ENCODE data around the gene GPN2.
A peak's percentile ranks its signal among the peaks of the same experiment; 100 is the strongest.
"Not testable (repeated sequence)": the region's sequence is repeated elsewhere in the genome, so short reads cannot be mapped to it uniquely, and the experiment has no call there.

GPN2 gene

DNA sequence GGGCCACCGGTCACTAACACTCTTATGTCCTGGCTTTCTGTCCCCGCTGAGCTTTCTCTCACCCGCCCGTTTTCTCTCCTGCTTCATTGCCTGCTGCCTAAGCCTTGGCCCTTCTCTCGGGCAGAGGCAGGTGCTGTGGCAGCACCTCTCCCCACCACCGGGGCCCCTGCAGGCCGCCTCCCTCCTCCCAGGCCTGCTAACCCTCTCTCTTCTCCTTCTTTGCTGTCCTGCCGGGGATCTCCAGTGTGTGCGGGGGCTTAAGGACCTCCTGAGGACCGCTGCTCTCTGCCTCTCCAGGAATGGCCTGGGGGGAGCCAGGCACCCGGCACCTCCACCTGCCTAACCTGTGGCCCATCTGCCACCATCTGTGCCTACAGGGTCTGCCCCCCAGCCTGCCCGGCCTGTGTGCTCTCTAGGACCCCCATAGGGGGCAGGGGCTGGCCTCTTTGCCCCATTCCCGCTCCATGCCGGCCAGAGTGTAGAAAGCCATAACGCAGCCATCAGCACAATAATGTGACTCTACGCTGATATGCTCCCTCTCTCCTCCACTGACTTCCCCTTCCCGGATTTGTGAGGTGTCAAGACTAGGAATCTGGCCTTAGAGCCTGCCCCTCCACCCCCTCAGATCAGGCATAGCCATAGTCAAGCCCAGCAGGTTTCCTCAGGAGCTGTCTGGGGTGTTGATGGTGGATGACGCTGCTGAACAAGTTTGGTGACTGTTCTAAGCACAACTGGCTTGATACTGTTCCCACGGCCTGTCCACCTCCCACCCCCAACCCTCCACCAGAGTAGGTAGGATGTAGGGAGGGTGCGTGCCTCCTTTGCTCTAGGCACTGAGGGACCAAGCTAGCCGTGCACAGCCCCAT is 33.2 kb downstream of the GPN2 start:
- DNase-seq: no peak

DNA sequence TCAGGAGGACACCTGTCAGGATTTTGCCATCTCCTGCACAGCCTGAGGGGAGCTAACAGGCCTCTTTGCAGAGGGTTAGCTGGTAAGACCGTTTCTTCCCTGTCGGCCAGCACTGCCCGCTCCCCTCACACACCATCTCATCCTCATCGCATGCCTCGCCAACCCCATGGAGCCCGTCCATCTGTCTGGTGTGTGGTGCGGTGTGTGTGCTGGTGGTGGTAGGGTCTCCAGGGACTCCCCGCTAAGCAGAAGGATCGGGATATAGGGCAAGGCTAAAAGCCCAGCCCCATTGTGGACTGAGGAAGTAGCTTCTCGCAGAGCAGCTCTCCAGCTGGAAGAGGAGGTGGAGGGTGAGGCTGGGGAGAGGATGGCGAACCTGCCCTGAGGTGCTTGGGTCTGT is 33.9 kb downstream of the GPN2 start:
- no peak for DNase-seq

DNA sequence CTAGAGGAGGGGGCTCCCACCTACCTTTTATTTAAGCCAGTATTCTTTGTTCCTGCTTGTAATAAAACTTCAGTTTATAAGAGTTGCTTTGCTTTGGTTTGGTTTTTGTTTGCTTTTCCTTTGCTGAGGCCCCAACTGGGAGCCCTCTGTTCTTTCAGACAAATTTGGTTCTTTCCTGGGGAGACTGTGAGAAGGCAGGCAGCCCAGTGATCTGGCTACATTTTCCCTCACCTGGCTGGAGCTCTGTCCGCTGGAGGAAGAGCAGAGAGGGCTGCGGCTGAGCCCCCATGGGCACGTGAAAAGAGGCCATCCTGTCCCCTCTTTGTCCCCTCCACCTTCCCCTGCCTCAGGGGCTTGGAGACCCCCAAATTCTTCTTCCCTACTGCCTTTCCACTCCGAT is 34.4 kb downstream of the GPN2 start:
- DNase-seq: no peak

DNA sequence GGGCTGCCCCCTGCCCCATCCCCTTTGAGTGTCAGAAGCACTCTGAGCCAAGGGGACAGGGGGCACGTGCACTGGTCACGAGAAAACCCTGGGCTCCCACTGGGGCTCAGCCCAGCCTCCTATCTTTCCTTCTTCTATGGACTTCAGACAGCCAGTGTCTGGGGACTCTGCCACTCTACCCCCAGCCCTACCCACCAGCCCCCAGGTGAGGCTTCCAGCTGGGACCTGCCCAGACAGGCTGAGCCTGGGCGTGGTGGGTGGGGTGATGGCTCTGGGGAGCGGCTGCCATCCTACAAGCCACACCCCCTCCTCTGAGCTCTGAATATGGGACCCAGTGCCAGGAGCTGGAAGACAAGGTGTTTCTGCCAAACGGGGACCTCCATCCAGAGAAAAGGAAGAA is 35.2 kb downstream of the GPN2 start:
- no peak for DNase-seq

DNA sequence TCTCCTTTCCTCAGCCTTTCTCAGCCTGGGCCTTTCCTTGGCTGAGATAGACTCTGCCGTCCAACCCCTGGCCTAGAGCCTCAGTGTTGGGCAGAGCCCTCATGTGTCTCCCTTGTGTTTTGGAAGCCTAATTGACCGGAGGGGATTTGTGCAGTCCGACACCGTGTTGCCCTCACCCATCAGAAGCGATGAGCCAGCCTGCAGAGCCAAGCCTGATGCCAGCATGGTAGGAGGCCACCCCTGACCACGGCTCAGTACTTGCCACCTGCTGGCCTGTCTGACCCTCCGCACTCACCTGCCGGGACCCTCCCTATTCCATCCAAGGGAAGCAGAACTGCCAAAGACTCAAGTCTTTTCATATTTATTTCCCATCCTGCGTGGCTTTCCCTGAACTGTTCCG is 36.5 kb downstream of the GPN2 start:
- no peak for DNase-seq

DNA sequence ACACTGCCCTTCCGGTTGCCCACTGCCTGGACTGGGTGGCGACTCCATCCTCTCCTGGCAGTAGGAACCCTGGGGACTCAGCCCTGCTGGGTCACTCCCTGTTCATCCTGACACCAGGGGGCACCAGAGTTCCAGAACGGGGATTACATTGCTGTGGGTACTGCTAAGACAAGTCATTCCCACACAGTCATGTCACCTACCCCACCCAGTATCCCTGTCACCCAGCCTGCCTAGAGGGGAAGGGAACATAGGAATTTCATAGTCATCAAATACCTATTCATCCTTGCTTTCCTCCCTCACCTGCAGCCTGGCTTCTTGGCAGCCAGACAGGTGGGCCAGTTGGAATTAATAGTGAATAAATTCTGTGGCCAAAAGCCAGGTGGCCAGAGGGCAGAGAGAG is 36.9 kb downstream of the GPN2 start:
- DNase-seq: peak; percentile 82

DNA sequence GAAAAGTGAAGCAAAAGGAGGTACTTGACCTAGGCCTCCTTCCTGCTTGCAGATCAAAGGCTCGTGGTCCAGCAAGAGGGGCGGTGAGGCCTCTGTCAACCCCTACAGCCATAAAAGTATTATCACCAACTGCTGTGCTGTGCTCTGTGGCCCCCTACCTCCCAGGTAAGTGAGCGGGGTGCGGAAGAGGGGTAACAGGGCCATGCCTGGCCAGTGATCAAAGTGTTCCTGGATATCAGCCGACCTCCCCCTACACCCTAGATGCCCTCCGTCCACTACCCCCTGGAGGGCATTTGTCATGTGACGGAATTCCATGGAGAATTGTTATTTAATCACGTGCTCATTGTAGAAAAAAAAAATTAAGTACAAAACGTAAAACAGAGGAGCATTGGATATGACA is 37.4 kb downstream of the GPN2 start:
- no peak for DNase-seq

DNA sequence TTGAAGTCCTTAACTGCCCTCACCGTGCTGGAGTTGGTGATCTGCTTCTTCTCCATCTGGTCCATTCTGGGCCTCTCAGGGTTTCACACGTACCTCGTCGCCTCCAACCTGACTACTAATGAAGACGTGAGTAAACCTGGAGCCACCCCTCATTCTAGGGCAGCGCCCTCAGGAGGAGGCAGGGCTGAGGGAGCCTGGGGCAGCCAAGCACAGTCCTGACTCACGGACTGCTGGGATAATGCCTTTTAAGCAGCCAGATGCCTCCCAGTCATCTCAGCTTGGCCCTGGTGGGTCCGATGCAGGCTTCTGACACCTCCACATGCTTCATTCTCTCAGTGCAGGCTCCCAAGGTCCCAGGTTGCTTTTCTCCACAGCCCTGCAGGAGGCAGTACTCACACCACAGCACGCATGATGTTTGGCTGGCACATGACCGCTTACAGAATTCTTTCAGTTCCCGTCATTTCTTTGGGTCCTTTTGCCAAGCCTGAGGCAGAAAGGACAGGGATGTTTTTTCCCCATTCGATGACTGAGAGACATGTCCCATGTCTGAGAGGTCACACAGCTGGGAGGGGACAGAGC is 38.9 kb downstream of the GPN2 start:
- no peak for DNase-seq

DNA sequence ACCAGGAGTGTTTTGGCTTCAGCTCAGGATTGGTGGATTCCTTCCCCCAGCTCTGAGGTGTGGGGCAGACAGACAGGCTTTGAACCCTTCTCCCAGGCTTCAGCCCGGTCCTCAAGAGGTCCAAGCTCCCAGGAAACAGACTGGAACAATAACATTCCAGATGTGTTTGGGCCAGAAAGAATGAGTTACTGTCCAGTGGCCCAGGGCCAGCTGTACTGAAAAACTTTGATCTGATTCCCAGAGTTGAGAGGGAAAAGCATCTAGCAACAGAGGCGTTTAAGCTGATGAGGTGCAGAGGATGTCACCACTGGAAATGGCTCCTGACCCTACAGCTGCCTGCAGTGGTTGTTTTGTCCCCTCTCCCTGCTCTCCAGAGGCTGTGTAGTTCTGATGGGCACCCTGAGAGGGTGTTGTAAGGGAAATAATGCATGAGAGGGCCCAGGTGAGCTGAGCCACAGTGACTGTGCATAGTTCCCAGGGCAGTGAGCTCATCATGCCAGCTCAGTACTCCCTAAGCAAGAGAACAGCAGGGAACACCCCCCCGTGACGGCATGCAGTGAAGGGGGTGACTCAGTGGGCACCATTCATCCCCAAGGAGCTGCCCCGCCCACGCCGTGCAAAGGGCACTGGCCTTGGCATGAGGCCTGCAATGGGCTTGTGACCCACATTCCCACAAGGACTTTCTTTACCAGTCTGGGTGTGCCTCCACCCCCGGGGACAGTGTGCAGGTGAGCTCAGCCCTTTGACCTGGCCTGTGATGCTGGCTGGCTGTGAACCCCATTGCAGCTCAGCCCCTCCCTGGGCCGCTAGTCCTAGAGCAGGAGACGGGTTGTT is 40.9 kb downstream of the GPN2 start:
- no peak for DNase-seq

DNA sequence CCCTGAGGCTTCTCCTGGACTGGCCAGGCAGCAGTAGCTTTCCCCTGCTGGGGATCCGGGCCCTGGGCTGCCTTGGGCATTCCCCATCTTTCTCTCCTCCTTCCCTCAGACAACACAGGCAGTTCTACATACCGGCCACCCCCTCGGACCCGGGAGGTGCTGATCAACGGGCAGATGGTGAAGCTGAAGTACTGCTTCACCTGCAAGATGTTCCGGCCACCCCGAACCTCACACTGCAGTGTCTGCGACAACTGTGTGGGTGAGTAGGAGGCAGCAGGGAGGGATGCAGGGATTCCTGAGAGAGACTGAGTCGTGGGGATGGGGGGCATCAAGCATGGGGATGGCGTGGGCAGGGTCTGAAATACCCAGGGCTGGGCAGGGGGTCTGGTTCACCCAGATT is 41.6 kb downstream of the GPN2 start:
- DNase-seq: no peak

DNA sequence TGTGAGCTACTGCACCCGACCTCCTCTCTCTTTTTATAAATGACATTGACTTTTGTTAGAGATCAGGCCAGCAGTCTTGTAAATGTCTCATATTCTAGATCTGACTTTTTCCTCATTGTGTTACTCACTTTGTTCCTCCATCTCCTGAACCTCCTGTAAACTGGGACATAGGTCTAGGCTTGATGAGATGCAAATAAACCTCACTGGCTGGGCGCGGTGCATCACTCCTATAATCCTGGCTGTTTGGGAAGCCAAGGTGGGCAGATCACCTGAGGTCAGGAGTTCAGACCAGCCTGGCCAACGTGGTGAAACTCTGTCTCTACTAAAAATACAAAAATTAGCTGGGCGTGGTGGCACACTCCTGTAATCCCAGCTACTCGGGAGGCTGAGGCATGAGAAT is 42.3 kb downstream of the GPN2 start:
- DNase-seq: not testable (repeated sequence)

DNA sequence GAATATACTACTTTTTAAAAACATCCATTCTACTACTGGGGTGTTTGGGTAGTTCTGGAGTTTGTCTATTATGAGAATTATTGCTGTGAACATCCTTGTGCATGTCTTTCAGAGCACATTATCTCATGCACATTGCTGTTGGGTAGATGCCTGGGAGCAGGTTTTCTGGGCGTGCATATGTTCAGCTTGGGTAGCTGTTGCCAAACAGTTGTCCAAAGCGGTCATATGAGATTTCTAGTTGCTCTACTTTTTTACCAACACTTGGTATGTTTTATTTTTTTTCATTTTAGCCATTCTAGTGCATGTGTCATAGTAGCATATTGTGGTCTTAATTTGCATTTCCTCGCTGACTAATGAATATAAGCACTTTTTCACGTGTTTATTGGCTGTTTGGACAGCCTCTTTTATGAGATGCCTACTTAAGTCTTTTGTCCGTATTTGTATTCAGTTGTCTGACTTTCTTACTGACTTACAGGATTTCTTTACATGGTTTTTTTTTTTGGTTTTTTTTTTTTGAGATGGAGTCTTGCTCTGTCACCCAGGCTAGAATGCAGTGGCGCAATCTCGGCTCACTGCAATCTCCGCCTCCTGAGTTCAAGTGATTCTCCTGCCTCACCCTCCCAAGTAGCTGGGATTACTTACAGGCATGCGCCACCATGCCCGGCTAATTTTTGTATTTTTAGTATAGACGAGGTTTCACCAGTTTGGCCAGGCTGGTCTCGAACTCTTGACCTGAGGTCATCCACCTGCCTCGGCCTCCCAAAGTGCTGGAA is 45.5 kb downstream of the GPN2 start:
- no peak for DNase-seq

DNA sequence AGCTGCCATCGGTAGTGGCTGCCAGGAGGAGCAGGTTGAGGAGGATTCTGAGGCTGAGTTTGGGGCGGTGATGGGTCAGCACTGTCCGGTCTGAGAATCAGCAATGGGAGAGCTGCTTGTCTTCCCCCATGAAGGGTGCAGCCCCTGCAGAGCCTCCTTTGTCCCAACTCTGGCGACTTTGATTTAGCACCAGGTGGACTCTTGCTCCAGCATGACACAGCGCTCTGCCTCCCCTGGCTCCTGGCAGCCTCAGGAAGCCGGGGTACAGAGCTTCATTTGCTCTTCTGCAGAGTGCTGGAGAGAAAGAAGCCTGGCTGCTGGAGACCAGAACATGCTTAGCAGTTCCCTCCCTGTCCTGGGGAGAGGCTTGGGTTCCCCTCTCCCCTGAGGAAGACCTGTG is 50.3 kb downstream of the GPN2 start:
- no peak for DNase-seq

DNA sequence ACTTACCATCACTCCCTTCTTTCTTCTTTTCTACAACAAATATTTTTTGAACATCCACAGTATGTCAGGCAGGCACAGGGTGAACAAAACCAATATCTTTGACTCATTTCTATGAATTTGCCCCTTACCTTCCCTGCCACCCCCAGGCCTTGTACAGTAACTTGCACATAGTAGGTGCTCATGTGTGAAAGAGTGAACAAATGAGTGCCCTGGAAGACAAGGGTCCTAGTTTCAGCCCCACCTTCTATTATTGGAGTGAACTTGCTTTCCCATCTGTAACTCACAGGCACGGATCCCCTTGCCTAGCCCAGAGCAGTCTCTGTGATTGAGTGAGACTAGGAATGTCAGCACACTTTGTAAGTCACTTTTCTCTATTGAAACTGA is 50.8 kb downstream of the GPN2 start:
- DNase-seq: no peak

DNA sequence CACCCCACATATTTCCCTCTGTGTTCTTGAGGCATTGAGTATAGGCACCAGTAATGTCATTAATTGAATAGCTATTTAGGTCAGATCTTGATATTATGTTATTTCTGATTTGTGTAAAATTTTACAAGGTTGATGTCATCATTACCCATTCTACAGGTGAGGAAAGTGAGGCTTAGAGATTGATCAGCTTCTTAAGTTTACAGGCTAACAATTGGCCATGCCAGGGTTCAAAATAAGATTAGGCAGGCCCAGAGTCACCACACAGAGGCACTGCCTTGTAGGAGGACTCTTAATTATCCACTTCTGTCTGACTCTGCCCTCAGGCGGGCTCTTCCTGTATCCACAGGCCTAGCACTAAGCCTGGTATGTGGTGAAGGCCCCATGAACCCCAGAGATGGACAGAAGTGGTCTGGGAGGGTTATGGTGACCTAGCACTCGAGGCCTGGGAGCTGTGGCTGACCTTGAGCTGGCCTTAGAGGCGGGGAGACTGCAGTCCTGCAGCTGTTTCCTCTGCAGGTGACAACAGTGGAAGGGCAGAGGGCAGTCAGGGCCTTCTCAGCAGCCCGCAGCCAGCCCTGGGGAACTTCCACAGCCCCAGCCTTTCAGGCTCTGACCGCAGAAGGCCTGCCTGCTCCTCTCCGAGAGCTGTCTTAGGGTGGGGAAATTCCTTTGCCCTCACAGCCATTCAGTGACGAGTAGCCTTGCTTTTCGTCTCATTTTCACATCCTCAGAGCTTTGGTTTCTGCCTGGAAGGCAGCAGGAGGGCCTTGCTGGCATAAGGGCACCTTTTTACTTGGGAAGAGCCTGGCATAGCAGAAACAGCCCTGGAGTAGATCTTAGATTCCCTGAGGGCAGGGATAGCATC is 51.4 kb downstream of the GPN2 start:
- peak; percentile 82 for DNase-seq

DNA sequence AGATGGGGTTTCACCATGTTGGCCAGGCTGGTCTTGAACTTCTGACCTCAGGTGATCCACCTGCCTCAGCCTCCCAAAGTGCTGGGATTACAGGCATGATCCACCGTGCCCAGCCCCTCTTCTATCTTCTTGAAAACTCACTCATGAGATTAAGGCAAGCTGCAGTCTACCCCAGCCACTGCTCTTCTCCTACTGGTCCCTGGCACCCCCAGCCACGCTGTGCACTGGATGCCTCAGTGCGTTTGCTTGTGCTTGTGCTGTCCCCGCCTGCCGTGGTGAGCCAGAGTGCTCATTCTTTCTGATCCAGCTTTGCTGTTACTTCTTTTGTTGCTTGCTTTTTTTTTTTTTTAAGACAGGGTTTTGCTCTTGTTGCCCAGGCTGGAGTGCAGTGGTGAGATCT is 52.4 kb downstream of the GPN2 start:
- not testable (repeated sequence) for DNase-seq

DNA sequence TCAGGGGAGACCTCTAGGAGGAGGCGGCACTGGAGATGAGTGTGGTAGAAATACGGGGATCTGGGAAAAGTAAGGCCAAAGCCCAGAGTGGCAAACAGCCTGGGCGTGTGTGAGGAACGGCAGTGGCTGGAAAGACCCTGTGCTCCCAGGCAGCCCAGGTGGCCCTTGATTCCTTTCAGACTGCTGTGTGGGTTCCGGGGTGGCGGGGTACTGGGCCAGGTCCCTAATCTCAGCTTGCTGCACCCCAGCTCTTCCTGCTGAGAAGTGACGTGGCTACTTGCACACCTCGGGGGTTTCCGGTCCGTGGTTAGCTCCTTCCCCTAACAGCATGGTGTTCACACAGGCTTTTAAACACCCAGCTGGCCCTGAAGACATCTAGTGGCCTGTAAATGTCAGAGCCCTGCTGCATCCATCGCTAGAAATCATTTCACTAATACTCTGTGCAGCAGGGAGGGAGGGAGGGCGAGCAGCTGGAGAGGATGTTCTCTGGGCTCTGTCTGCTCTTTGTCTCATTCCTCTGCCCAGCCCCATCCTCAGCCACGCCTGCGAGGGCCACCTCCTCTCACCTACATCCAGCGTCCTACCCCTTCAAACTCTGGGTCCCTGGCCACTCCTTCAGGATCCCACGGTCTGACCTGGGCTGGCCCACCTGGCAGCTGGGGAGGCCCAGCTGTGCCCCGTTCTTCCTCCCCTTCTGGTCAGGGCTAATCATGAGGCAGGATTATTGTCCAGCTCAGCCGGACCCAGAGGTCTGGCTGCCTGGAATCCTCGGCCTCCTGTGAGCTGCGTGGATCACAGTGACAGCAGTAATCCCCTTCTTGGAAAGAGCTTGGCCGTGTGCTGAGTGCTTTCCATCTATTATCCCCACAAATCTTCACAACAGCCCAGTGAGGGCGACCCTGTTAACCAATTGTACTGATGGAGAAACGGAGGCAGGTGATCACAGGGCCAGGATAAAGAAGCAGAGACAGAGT is 56.4 kb downstream of the GPN2 start:
- peak; percentile 96 for DNase-seq

DNA sequence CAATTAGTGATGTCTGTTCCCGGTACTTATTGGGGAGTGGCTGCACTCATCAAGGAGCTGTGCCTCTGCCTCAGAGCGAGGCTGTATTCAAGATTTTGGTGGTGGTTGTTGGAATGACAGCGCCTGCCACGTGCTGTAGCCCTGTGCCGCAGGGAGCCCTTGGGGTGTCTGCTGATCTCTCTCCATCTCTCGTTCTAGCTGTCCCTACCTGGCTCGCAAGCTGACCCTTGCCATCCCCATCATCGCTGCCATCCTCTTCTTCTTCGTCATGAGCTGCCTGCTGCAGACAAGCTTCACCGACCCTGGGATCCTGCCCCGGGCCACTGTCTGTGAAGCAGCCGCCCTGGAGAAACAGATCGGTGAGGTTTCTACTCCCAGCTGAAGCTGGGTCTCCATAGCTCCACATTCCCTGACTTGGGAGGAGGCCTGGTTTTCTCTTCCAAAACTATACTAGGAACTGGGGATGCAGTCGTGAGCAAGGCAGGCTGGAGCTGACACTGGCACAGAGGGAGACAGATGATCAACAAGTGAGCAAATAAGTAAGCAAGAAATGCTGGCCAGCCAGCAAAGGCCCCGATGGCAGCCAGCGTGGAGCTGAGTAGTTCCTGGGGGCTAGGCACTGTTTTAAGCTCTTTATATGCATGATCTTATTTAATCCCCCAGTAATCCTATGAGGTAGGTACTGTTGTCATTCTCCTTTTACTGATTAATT is 57.7 kb downstream of the GPN2 start:
- DNase-seq: peak; percentile 20

DNA sequence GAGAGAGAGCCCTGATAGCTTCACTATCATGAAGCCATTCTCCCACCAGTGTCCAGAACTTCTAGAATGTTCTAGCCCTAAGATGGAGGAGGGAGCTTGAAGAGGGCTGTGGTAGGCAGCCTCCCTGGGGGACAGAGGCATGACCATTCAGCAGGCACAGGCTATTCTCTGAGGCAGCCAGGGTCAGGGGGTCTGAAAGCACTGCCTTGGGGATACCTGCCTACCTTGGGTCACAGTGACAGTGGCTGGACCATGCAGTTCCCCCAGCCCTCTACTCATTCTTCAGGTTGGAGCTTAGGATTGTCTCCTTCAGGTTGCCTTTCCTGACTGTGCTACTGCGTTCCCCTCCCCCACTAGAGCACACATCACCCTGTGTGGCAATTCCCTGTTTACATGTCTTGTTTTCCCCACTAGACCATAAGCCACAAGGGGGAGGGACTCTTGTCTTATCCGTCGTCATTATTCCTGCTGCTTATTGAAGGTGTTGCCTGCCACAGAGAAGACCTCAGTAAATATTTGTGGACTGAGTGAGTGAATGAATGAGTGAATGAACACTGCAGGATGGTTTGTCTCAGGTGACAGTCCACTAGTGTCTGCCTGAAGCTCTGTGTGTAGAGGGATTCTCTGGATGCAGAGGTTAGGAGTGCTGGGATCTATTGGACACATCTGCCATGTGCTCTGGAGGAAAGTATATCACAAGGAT is 58.4 kb downstream of the GPN2 start:
- peak; percentile 67 for DNase-seq

Measured in CD4-positive, alpha-beta T cell treated with Interleukin-21 for 1 hour (primary cell).